Endothelial cell of umbilical vein (primary cell): ENCODE measurements around the gene MMP14. TPM values are rescaled to one million over a fixed set of nuclear protein-coding genes. Genes with fewer than 3 reads are reported as not detected.

Source experiments
- BruUV-seq: library from RNA; stranded (reverse); fragments of 400-500 nt; replicated peaks from 2 replicates; lab custom pipeline; 2021; lab: Mats Ljungman, UMichigan
- CTCF ChIA-PET: fragments of 300-600, 350-600 bp; sonication (Branson Sonifier 250); formaldehyde crosslinking; loops from one replicate; lab custom pipeline; 2021; ENCODE audit warnings: antibody characterized with exemption, inconsistent platforms; lab: Charles Lee
- POLR2A ChIA-PET: fragments of 300-600, 350-600 bp; sonication (Branson Sonifier 250); formaldehyde crosslinking; loops from one replicate; lab custom pipeline; 2021; ENCODE audit warnings: antibody characterized with exemption, inconsistent platforms; lab: Charles Lee
- DNase-seq: peaks from one replicate; pipeline ENCODE4 v3.0.0-alpha.2; 2011; ENCODE audit warnings: low read depth, low spot score
- FAIRE-seq: peaks from 2 replicates; lab custom pipeline; 2011; peaks lifted over from hg19 to GRCh38; lab: Jason Lieb, UNC
- H2AFZ ChIP-seq: 2 replicates; pipeline ENCODE4 v1.6.0; 2012; ENCODE audit warnings: low read depth, low read length, control low read depth, inconsistent platforms
- H3K27ac ChIP-seq: 2 replicates; pipeline ENCODE4 v1.5.1; 2011; ENCODE audit warnings: low read depth, mild to moderate bottlenecking, control low read depth, low read length, moderate library complexity; ENCODE audit not compliant: insufficient read depth
- H3K27me3 ChIP-seq, 2 experiments: 2 replicates each; pipeline versions ENCODE4 v1.6.0 to v1.6.1; 2011; ENCODE audit warnings: low read length in 2 of 2, mixed read lengths in 1 of 2; ENCODE audit not compliant: control insufficient read depth in 2 of 2, insufficient read depth in 2 of 2
- H3K36me3 ChIP-seq, 2 experiments: 2 replicates in 1 of 2; 3 replicates in 1 of 2; pipeline ENCODE4 v1.5.1; 2011; ENCODE audit warnings: low read length in 2 of 2, mild to moderate bottlenecking in 1 of 2, moderate library complexity in 1 of 2; ENCODE audit not compliant: control insufficient read depth in 2 of 2, insufficient read depth in 2 of 2; ENCODE audit errors: extremely low read depth in 1 of 2
- H3K4me1 ChIP-seq: 3 replicates; pipeline ENCODE4 v1.5.1; 2011; ENCODE audit warnings: mild to moderate bottlenecking, low read length; ENCODE audit not compliant: control insufficient read depth, insufficient read depth; ENCODE audit errors: extremely low read depth
- H3K4me2 ChIP-seq: 2 replicates; pipeline ENCODE4 v1.6.1; 2011; ENCODE audit warnings: low read length, control low read depth, mixed read lengths; ENCODE audit not compliant: insufficient read depth
- H3K4me3 ChIP-seq, 3 experiments: fragments of 200-600 bp in 1 of 3; sonication (generic), shearing (Covaris generic) in 1 of 3; replicated peaks in 1 of 3; 2 replicates each; pipeline ENCODE4 v1.5.1; 2011 to 2016; ENCODE audit warnings: control low read depth in 3 of 3, low read length in 3 of 3, mild to moderate bottlenecking in 2 of 3, inconsistent platforms in 1 of 3, low read depth in 1 of 3, moderate library complexity in 1 of 3; ENCODE audit not compliant: insufficient read depth in 1 of 3
- H3K79me2 ChIP-seq: 2 replicates; pipeline ENCODE4 v1.6.0; 2012; ENCODE audit warnings: low read length, inconsistent platforms; ENCODE audit not compliant: control insufficient read depth, insufficient read depth
- H3K9ac ChIP-seq: replicated peaks from 2 replicates; pipeline ENCODE3; 2011; ENCODE audit warnings: low read length, control low read depth; ENCODE audit not compliant: insufficient read depth; ENCODE audit errors: extremely low read depth
- H3K9me1 ChIP-seq: replicated peaks from 3 replicates; pipeline ENCODE4 v1.6.0; 2011; ENCODE audit warnings: mild to moderate bottlenecking, low read length; ENCODE audit not compliant: control insufficient read depth, insufficient read depth; ENCODE audit errors: extremely low read depth
- H3K9me3 ChIP-seq: replicated peaks from 2 replicates; pipeline ENCODE4 v1.5.1; 2012; ENCODE audit warnings: low read length, inconsistent platforms; ENCODE audit not compliant: control insufficient read depth, insufficient read depth
- H4K20me1 ChIP-seq: replicated peaks from 2 replicates; pipeline ENCODE3; 2011; ENCODE audit warnings: mild to moderate bottlenecking, low read length; ENCODE audit not compliant: control insufficient read depth, insufficient read depth; ENCODE audit errors: extremely low read depth
- CTCF ChIP-seq, 2 donors: IDR thresholded peaks; 1 replicate in 1 of 2; 2 replicates in 1 of 2; pipeline ENCODE4 v1.5.1; 2011; ENCODE audit warnings: low read length in 2 of 2, mild to moderate bottlenecking in 2 of 2, moderate library complexity in 2 of 2, control low read depth in 1 of 2, inconsistent platforms in 1 of 2, low read depth in 1 of 2; ENCODE audit not compliant: insufficient read depth in 1 of 2; ENCODE audit errors: extremely low read depth in 1 of 2
- EZH2 ChIP-seq: IDR thresholded peaks from 2 replicates; pipeline ENCODE4 v1.6.1; 2012; ENCODE audit warnings: borderline replicate concordance, low read depth, mild to moderate bottlenecking, moderate library complexity, low read length, inconsistent platforms; ENCODE audit not compliant: severe bottlenecking
- FOS ChIP-seq: IDR thresholded peaks from 2 replicates; pipeline ENCODE4 v1.6.1; 2011; ENCODE audit warnings: mild to moderate bottlenecking, low read length, moderate library complexity, borderline replicate concordance; ENCODE audit not compliant: insufficient read depth
- GATA2 ChIP-seq: IDR thresholded peaks from 2 replicates; pipeline ENCODE4 v1.7.0; 2011; ENCODE audit warnings: low read depth, mild to moderate bottlenecking, moderate library complexity, mixed read lengths, low read length; ENCODE audit not compliant: insufficient read length, insufficient read depth
- JUN ChIP-seq: IDR thresholded peaks from 2 replicates; pipeline ENCODE4 v1.6.1; 2011; ENCODE audit warnings: borderline replicate concordance, low read depth; ENCODE audit not compliant: insufficient read length, insufficient read depth
- MYC ChIP-seq: IDR thresholded peaks from one replicate; pipeline ENCODE4 v1.6.1; 2011; ENCODE audit warnings: mild to moderate bottlenecking, low read depth, low read length
- POLR2A ChIP-seq: IDR thresholded peaks from 2 replicates; pipeline ENCODE4 v1.6.1; 2012; ENCODE audit warnings: low read depth, mild to moderate bottlenecking, control low read depth, low read length
- POLR2AphosphoS5 ChIP-seq: IDR thresholded peaks from 2 replicates; pipeline ENCODE4 v1.6.1; 2012; ENCODE audit warnings: low read depth, mild to moderate bottlenecking, control low read depth, low read length, moderate library complexity; ENCODE audit not compliant: insufficient read depth
- dilution Hi-C: fragments of 300-500 bp; cut with MboI; formaldehyde crosslinking; loops from one replicate; pipeline ENCODE4 v1.15.0; 2019; ENCODE audit warnings: low sequenced_read_pairs; ENCODE audit not compliant: extremely low pct_ligation_motif_present
- intact Hi-C: fragments of 100-400 bp; cut with micrococcal nuclease; formaldehyde crosslinking; loops from one replicate; pipeline ENCODE4 v1.10.0; 2022
- polyA plus RNA-seq, 4 experiments: library from polyadenylated mRNA; depleted of rRNA in 3 of 4; stranded (reverse) in 3 of 4; unstranded in 1 of 4; fragments of >200 nt; gene quantifications; 2 replicates each; pipeline versions ENCODE4 v1.2.1 to v1.2.3, GENCODE V29; 2011 to 2012; ENCODE audit warnings: missing spikeins in 1 of 4
- total RNA-seq: library from RNA; stranded (reverse); gene quantifications from 2 replicates; pipeline ENCODE4 v1.2.3, GENCODE V29; 2021
- TF ChIP-seq, protein P1 (sequence below): IDR thresholded peaks from 2 replicates; pipeline ENCODE4 v1.6.1; 2011; ENCODE audit not compliant: insufficient read depth, insufficient read length

The MMP14 gene
- total and polyA plus RNA-seq, 2 donors (not counting 3 experiments of a cell fraction or from before 2014, with no cell fraction given) = 506 to 603 TPM

GRCh38 chr14:22882064-22882463 lies 45.7 kb downstream of the MMP14 start:
- no peak overlapping the region for H3K9ac ChIP-seq
- POLR2A ChIA-PET = interaction anchor here (1.4 kb wide), 1 partner anchor 59 kb away, joined by 3 read pairs; no protein-coding TSS in a partner anchor
- no peak overlapping the region for H3K27ac ChIP-seq
- FAIRE-seq (no peak), DNase-seq (no peak)
- H3K79me2 ChIP-seq = no peaks in the 10 kb centered on the region
- H3K4me3 ChIP-seq = no peak overlapping the region
- intact Hi-C loops (no loop called here), dilution Hi-C loops (no loop called here)
- no peaks in the 10 kb centered on the region for H3K9me3 ChIP-seq
- H3K4me1 ChIP-seq = no peaks in the 10 kb centered on the region
- H3K27me3 ChIP-seq = no peaks in the 10 kb centered on the region
- CTCF ChIA-PET = interaction anchor here (0.8 to 11.4 kb wide), 7 partner anchors 9 to 37 kb away, joined by 3 to 80 read pairs (median 4); partner anchors contain the start of genes LRP10 and RBM23
- no TSS peak for BruUV-seq
- TF ChIP-seq, protein P1, sequence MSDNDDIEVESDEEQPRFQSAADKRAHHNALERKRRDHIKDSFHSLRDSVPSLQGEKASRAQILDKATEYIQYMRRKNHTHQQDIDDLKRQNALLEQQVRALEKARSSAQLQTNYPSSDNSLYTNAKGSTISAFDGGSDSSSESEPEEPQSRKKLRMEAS = no peak
- TF ChIP-seq MYC (no peak), CTCF (IDR thresholded peaks at IDR 0.05; ENCODE audit: extremely low read depth in 1 of 2, insufficient read depth in 1 of 2, low read depth in 1 of 2, low read length in 2 of 2) (no peak), FOS (no peak), EZH2 (no peak), JUN (no peak), POLR2A (no peak), POLR2AphosphoS5 (no peak), GATA2 (no peak)
- H4K20me1 ChIP-seq = no peaks in the 10 kb centered on the region
- no peak overlapping the region for H3K4me2 ChIP-seq
- H3K9me1 ChIP-seq = no peaks in the 10 kb centered on the region
- H3K36me3 ChIP-seq = peaks cover 0 to 15% of the 10 kb centered on the region in 2 experiments
- no peak overlapping the region for H2AFZ ChIP-seq
